ENCODE results near the gene GALNT9. TPM values are rescaled to one million over a fixed set of nuclear protein-coding genes. Genes with fewer than 3 reads are reported as not detected.

Gene GALNT9
- total RNA-seq, 1 donor from 2014 or later = not detected

DNA sequence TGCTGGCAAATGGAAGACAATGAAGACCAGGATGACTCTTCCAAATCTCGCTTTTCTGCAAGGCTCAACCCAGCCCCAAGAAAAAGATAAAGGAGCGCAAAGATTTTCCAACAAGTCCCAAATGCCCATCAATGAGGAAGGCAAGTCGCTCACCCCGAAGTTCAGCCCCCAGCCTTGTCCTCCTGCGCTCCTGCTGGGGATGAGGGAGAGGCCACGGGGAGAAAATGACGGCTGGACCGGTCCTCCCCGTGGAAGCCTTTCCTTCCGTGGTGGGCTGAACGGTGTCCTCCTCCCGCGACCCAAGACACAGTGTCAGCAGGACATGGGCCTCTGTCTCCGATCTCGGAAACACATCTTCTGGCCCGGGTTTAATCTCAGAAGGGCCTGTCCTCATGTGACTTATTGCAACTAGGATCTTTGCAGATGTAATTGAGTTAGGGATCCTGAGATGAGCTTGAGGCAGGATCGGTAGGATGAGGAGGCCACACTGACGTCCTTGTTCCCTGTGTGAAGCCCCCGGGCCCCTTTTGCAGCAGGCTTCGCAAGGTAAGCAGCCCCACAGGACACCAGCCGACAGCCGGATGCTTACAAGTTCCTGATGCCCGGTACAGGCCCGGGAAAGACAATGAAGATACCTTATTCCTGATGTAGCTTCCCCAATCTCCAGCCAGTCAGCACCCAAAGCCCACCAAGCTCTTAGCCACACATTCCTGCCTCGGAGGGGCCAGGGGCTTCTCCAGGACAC lies 64.2 kb downstream of the GALNT9 start:
- Mint-ChIP-seq H3K9me3 (no peaks in the 10 kb centered on the region), H3K27me3 (ENCODE audit: low read depth) (no peaks in the 10 kb centered on the region), H3K4me1 (ENCODE audit: low read depth) (no peaks in the 10 kb centered on the region), H3K27ac (no peak overlapping the region), H3K36me3 (ENCODE audit: low read depth) (no peaks in the 10 kb centered on the region), H3K4me3 (ENCODE audit: low read depth) (no peak overlapping the region)
- DNase-seq (ENCODE audit: low spot score) = no peak
- intact Hi-C loops (cut with micrococcal nuclease) = no loop called here

GRCh38 chr12:132264086-132265010 lies 65.0 kb downstream of the GALNT9 start:
- intact Hi-C loops (cut with micrococcal nuclease) = no loop called here
- H3K4me1 Mint-ChIP-seq (ENCODE audit: low read depth) = no peaks in the 10 kb centered on the region

GRCh38 chr12:132263451-132264049 lies 65.8 kb downstream of the GALNT9 start:
- no peak overlapping the region for H3K27ac Mint-ChIP-seq
- no peaks in the 10 kb centered on the region for H3K9me3 Mint-ChIP-seq
- no peaks in the 10 kb centered on the region for H3K27me3 Mint-ChIP-seq (ENCODE audit: low read depth)
- H3K4me3 Mint-ChIP-seq (ENCODE audit: low read depth) = no peak overlapping the region
- no peaks in the 10 kb centered on the region for H3K36me3 Mint-ChIP-seq (ENCODE audit: low read depth)
- no peaks in the 10 kb centered on the region for H3K4me1 Mint-ChIP-seq (ENCODE audit: low read depth)
- DNase-seq (ENCODE audit: low spot score) = no peak
- intact Hi-C loops (cut with micrococcal nuclease) = no loop called here

More at GRCh38 chr12:132264086-132265010, 65.0 kb downstream of the GALNT9 start:
- Mint-ChIP-seq H3K4me3 (ENCODE audit: low read depth) (no peak overlapping the region), H3K27me3 (ENCODE audit: low read depth) (no peaks in the 10 kb centered on the region), H3K27ac (no peak overlapping the region), H3K9me3 (no peaks in the 10 kb centered on the region), H3K36me3 (ENCODE audit: low read depth) (no peaks in the 10 kb centered on the region)
- no peak for DNase-seq (ENCODE audit: low spot score)

- Mint-ChIP-seq H3K9me3 (no peaks in the 10 kb centered on the region), H3K27me3 (ENCODE audit: low read depth) (no peaks in the 10 kb centered on the region), H3K36me3 (ENCODE audit: low read depth) (no peaks in the 10 kb centered on the region), H3K4me1 (ENCODE audit: low read depth) (no peaks in the 10 kb centered on the region), H3K27ac (no peak overlapping the region), H3K4me3 (ENCODE audit: low read depth) (no peak overlapping the region)
- intact Hi-C loops (cut with micrococcal nuclease) = no loop called here
- no peak for DNase-seq (ENCODE audit: low spot score)
These were observed 66.4 kb downstream of the GALNT9 start for GRCh38 chr12:132263061-132263360.

GRCh38 chr12:132262256-132263060 lies 66.9 kb downstream of the GALNT9 start:
- H3K36me3 Mint-ChIP-seq (ENCODE audit: low read depth) = no peaks in the 10 kb centered on the region
- H3K9me3 Mint-ChIP-seq = no peaks in the 10 kb centered on the region
- no peaks in the 10 kb centered on the region for H3K4me1 Mint-ChIP-seq (ENCODE audit: low read depth)
- intact Hi-C loops (cut with micrococcal nuclease) = no loop called here
- H3K27me3 Mint-ChIP-seq (ENCODE audit: low read depth) = no peaks in the 10 kb centered on the region
- H3K27ac Mint-ChIP-seq = no peak overlapping the region
- no peak overlapping the region for H3K4me3 Mint-ChIP-seq (ENCODE audit: low read depth)
- DNase-seq (ENCODE audit: low spot score) = no peak

GRCh38 chr12:132261328-132262138 lies 67.9 kb downstream of the GALNT9 start:
- no peaks in the 10 kb centered on the region for H3K27me3 Mint-ChIP-seq (ENCODE audit: low read depth)
- no peaks in the 10 kb centered on the region for H3K4me1 Mint-ChIP-seq (ENCODE audit: low read depth)
- no peak overlapping the region for H3K4me3 Mint-ChIP-seq (ENCODE audit: low read depth)
- intact Hi-C loops (cut with micrococcal nuclease) = no loop called here
- H3K27ac Mint-ChIP-seq = no peak overlapping the region
- H3K9me3 Mint-ChIP-seq = no peaks in the 10 kb centered on the region
- DNase-seq (ENCODE audit: low spot score) = no peak
- H3K36me3 Mint-ChIP-seq (ENCODE audit: low read depth) = no peaks in the 10 kb centered on the region

GRCh38 chr12:132260721-132261120 lies 68.7 kb downstream of the GALNT9 start:
- Mint-ChIP-seq H3K4me3 (ENCODE audit: low read depth) (no peak overlapping the region), H3K4me1 (ENCODE audit: low read depth) (no peaks in the 10 kb centered on the region), H3K36me3 (ENCODE audit: low read depth) (no peaks in the 10 kb centered on the region), H3K27me3 (ENCODE audit: low read depth) (no peaks in the 10 kb centered on the region), H3K9me3 (no peaks in the 10 kb centered on the region), H3K27ac (no peak overlapping the region)
- no peak for DNase-seq (ENCODE audit: low spot score)
- intact Hi-C loops (cut with micrococcal nuclease) = no loop called here

GRCh38 chr12:132259872-132260695 lies 69.3 kb downstream of the GALNT9 start:
- H3K27ac Mint-ChIP-seq = no peak overlapping the region
- H3K27me3 Mint-ChIP-seq (ENCODE audit: low read depth) = no peaks in the 10 kb centered on the region
- no peak for DNase-seq (ENCODE audit: low spot score)
- H3K4me3 Mint-ChIP-seq (ENCODE audit: low read depth) = no peak overlapping the region
- no peaks in the 10 kb centered on the region for H3K4me1 Mint-ChIP-seq (ENCODE audit: low read depth)
- intact Hi-C loops (cut with micrococcal nuclease) = no loop called here
- H3K9me3 Mint-ChIP-seq = no peaks in the 10 kb centered on the region
- no peaks in the 10 kb centered on the region for H3K36me3 Mint-ChIP-seq (ENCODE audit: low read depth)

- no peak for DNase-seq (ENCODE audit: low spot score)
- no peaks in the 10 kb centered on the region for H3K4me1 Mint-ChIP-seq (ENCODE audit: low read depth)
- no peak overlapping the region for H3K4me3 Mint-ChIP-seq (ENCODE audit: low read depth)
- H3K27me3 Mint-ChIP-seq (ENCODE audit: low read depth) = no peaks in the 10 kb centered on the region
- no peaks in the 10 kb centered on the region for H3K36me3 Mint-ChIP-seq (ENCODE audit: low read depth)
- intact Hi-C loops (cut with micrococcal nuclease) = no loop called here
- H3K9me3 Mint-ChIP-seq = no peaks in the 10 kb centered on the region
- H3K27ac Mint-ChIP-seq = no peak overlapping the region
These were observed 70.0 kb downstream of the GALNT9 start for GRCh38 chr12:132259364-132259871.

DNA sequence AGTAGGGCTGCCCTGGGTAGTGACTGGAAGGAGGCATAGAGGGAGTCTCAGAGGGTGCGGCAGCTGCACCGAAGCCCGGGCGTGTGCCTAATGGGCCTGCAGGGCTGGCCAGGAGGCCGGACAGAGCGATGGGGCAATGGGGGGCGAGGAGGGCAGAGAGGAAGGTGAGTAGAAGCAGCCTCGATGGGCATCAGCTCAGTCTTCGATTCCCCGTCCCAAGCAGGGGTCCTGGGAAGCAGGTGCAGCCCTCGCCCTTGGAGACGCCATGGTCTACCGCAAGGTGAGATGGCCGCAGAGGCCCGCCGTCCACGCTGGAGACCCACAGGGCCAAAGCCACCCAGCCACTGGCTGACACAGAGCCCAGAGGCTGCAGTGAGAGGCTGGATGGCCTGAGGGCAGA lies 70.8 kb downstream of the GALNT9 start:
- no peak overlapping the region for H3K27ac Mint-ChIP-seq
- H3K4me3 Mint-ChIP-seq (ENCODE audit: low read depth) = no peak overlapping the region
- DNase-seq (ENCODE audit: low spot score) = no peak
- no peaks in the 10 kb centered on the region for H3K9me3 Mint-ChIP-seq
- no peaks in the 10 kb centered on the region for H3K4me1 Mint-ChIP-seq (ENCODE audit: low read depth)
- intact Hi-C loops (cut with micrococcal nuclease) = no loop called here
- H3K36me3 Mint-ChIP-seq (ENCODE audit: low read depth) = no peaks in the 10 kb centered on the region
- H3K27me3 Mint-ChIP-seq (ENCODE audit: low read depth) = no peaks in the 10 kb centered on the region

DNA sequence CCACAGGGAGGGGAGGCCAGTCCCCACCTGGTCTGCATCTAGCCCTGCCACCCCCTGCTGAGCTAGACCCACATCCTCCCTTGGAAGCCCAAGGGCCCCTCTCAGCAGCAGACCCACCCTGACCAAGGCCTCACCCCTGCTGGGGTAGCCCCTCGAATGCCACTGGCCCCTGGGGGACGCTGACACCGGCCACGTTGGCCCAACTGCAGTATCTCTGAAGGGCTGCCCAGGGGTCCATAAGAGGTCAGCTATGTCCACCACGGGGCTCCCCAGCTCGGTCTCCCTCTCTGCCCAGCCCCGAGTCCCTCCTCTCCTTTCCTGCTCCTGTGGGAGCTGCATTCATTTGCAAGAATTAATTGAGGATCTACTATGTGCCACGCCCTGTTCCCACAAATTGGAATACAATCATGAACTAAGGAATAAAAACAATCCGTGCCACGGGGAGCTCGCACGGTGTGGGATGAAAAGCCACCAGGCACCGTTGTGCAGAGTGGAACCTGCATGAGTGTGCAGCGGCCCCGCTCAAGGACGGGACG lies 71.4 kb downstream of the GALNT9 start:
- no peak for DNase-seq (ENCODE audit: low spot score)
- no peaks in the 10 kb centered on the region for H3K27me3 Mint-ChIP-seq (ENCODE audit: low read depth)
- H3K27ac Mint-ChIP-seq = no peak overlapping the region
- no peaks in the 10 kb centered on the region for H3K4me1 Mint-ChIP-seq (ENCODE audit: low read depth)
- intact Hi-C loops (cut with micrococcal nuclease) = no loop called here
- no peaks in the 10 kb centered on the region for H3K36me3 Mint-ChIP-seq (ENCODE audit: low read depth)
- no peaks in the 10 kb centered on the region for H3K9me3 Mint-ChIP-seq
- H3K4me3 Mint-ChIP-seq (ENCODE audit: low read depth) = no peak overlapping the region
